SK-N-SH treated with all-trans-retinoic acid at 6 μM for 48 hours (cell line): ENCODE data around the gene RFX3.
A peak's percentile ranks its signal among the peaks of the same experiment; 100 is the strongest.

Experiments used
- ATAC-seq: fragments of 200-7000 bp; cut with Tn5 transposase; 3 replicates; pipeline ENCODE4 v1.9.1; 2020; ENCODE audit warnings: mild to moderate bottlenecking, moderate library complexity
- ARNTL ChIP-seq: fragments of 450-650 bp; formaldehyde crosslinking; IDR thresholded peaks from 2 replicates; pipeline ENCODE4 v1.5.0; 2020; ENCODE audit warnings: low read depth, mild to moderate bottlenecking, moderate library complexity, borderline replicate concordance
- BACH2 ChIP-seq: fragments of 250-450 bp; sonication (Bioruptor Pico); IDR thresholded peaks from 2 replicates; pipeline ENCODE4 v1.9.0; 2021; ENCODE audit warnings: mild to moderate bottlenecking, borderline replicate concordance
- ESRRG ChIP-seq: fragments of 250-450 bp; sonication (Bioruptor Pico); IDR thresholded peaks from 2 replicates; pipeline ENCODE4 v1.6.1; 2021; ENCODE audit warnings: mild to moderate bottlenecking
- GLIS3 ChIP-seq: fragments of 250-450 bp; sonication (Bioruptor Pico); IDR thresholded peaks from 2 replicates; pipeline ENCODE4 v1.5.0; 2020; ENCODE audit warnings: mild to moderate bottlenecking, moderate library complexity
- ISL1 ChIP-seq: fragments of 250-450 bp; sonication (Bioruptor Pico); IDR thresholded peaks from 2 replicates; pipeline ENCODE4 v2.1.2; 2022; ENCODE audit warnings: mild to moderate bottlenecking, moderate library complexity
- OSR1 ChIP-seq: fragments of 250-450 bp; sonication (Bioruptor Pico); IDR thresholded peaks from 2 replicates; pipeline ENCODE4 v1.8.0; 2022; ENCODE audit warnings: moderate library complexity, mild to moderate bottlenecking, inconsistent platforms
- PPARA ChIP-seq: fragments of 250-450 bp; sonication (Bioruptor Pico); IDR thresholded peaks from 2 replicates; pipeline ENCODE4 v1.5.0; 2020; ENCODE audit warnings: mild to moderate bottlenecking, borderline replicate concordance
- RARB ChIP-seq: fragments of 250-450 bp; sonication (Bioruptor Pico); IDR thresholded peaks from 2 replicates; pipeline ENCODE4 v1.8.0; 2021; ENCODE audit warnings: mild to moderate bottlenecking, moderate library complexity
- TCF4 ChIP-seq: fragments of 250-450 bp; sonication (Bioruptor Pico); IDR thresholded peaks from 2 replicates; pipeline ENCODE4 v1.8.0; 2021; ENCODE audit warnings: mild to moderate bottlenecking, moderate library complexity, borderline replicate concordance
- TOX ChIP-seq: fragments of 250-450 bp; sonication (Bioruptor Pico); IDR thresholded peaks from 2 replicates; pipeline ENCODE4 v1.8.0; 2021; ENCODE audit warnings: mild to moderate bottlenecking, moderate library complexity, borderline replicate concordance
- ZC3H10 ChIP-seq: fragments of 250-450 bp; sonication (Bioruptor Pico); IDR thresholded peaks from 2 replicates; pipeline ENCODE4 v1.5.1; 2021; ENCODE audit warnings: mild to moderate bottlenecking, moderate library complexity
- ZFP3 ChIP-seq: fragments of 250-450 bp; sonication (Bioruptor Pico); IDR thresholded peaks from 2 replicates; pipeline ENCODE4 v1.5.0; 2020; ENCODE audit warnings: mild to moderate bottlenecking, moderate library complexity
- ZFP30 ChIP-seq: fragments of 450-650 bp; formaldehyde crosslinking; IDR thresholded peaks from 2 replicates; pipeline ENCODE4 v1.5.0; 2022; ENCODE audit warnings: mild to moderate bottlenecking, moderate library complexity
- ZNF565 ChIP-seq: fragments of 450-650 bp; formaldehyde crosslinking; conservative IDR thresholded peaks from 2 replicates; pipeline ENCODE4 v1.5.0; 2020; ENCODE audit warnings: low read depth, mild to moderate bottlenecking, moderate library complexity
- ZNF70 ChIP-seq: fragments of 450-650 bp; formaldehyde crosslinking; IDR thresholded peaks from 2 replicates; pipeline ENCODE4 v1.5.0; 2020; ENCODE audit warnings: mild to moderate bottlenecking, moderate library complexity
- TF ChIP-seq, protein P1 (sequence below): fragments of 250-450 bp; sonication (Bioruptor Pico); IDR thresholded peaks from 2 replicates; pipeline ENCODE4 v1.5.0; 2020; ENCODE audit warnings: mild to moderate bottlenecking, moderate library complexity
- TF ChIP-seq, protein P2 (sequence below): fragments of 250-450 bp; sonication (Bioruptor Pico); IDR thresholded peaks from 2 replicates; pipeline ENCODE4 v1.8.0; 2020; ENCODE audit warnings: mild to moderate bottlenecking, moderate library complexity, borderline replicate concordance
- TF ChIP-seq, protein P3 (sequence below): fragments of 250-450 bp; sonication (Bioruptor Pico); IDR thresholded peaks from 2 replicates; pipeline ENCODE4 v1.5.1; 2020; ENCODE audit warnings: low read depth, mild to moderate bottlenecking, moderate library complexity
- TF ChIP-seq, protein P4 (sequence below): fragments of 250-450 bp; sonication (Bioruptor Pico); IDR thresholded peaks from 2 replicates; pipeline ENCODE4 v1.5.1; 2021; ENCODE audit warnings: mild to moderate bottlenecking, moderate library complexity

Gene RFX3

DNA sequence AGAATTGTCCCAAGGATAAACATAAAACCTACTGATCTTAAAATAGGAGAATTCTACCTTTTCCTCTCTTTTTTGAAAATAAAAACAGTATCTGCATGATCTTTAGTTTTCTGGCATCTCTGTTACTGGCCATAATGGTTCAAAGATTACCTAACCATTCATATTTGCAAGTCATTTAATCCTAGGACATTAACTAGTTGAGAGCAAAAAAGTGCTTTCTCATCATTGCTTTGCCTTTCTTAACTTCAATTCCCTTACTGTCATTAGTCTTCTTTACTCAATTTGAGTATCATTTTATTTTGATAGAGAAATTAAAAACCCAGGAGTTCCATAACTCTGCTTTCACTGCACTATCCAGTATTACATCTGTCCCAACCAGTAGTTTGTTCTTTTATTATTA lies 68.6 kb downstream of the RFX3 start:
- TF ChIP-seq ARNTL, result no peak
- TF ChIP-seq ISL1 (CRISPR knock-in tag), result no peak
- no peak for TF ChIP-seq TOX (CRISPR knock-in tag)
- no peak for TF ChIP-seq ESRRG (CRISPR knock-in tag)
- ATAC-seq, result no peak

DNA sequence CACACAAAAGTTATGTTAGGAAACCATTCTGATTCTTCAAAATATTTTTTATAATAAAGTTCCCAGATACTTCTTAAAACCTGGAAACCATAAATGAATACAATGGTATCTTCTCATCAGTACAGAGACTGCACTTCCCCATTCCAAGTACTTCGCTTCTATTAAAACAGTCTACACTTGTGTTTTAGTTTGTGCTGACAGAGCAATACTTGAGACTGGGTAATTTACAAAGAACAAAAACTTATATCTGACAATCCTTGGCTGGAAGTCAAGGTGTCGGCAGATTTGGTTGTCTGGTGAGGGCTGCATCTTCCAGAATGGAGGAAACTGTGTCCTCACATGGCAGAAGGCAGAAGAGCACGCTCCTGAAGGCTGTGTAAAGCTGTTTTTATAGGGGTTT lies 70.1 kb downstream of the RFX3 start:
- TF ChIP-seq ZC3H10 (CRISPR knock-in tag) (no peak), ZFP30 (CRISPR knock-in tag) (no peak), ARNTL (no peak), ZNF565 (CRISPR knock-in tag) (no peak), ZFP3 (CRISPR knock-in tag) (no peak), PPARA (CRISPR knock-in tag) (no peak), ZNF70 (no peak)
- TF ChIP-seq, protein P1, sequence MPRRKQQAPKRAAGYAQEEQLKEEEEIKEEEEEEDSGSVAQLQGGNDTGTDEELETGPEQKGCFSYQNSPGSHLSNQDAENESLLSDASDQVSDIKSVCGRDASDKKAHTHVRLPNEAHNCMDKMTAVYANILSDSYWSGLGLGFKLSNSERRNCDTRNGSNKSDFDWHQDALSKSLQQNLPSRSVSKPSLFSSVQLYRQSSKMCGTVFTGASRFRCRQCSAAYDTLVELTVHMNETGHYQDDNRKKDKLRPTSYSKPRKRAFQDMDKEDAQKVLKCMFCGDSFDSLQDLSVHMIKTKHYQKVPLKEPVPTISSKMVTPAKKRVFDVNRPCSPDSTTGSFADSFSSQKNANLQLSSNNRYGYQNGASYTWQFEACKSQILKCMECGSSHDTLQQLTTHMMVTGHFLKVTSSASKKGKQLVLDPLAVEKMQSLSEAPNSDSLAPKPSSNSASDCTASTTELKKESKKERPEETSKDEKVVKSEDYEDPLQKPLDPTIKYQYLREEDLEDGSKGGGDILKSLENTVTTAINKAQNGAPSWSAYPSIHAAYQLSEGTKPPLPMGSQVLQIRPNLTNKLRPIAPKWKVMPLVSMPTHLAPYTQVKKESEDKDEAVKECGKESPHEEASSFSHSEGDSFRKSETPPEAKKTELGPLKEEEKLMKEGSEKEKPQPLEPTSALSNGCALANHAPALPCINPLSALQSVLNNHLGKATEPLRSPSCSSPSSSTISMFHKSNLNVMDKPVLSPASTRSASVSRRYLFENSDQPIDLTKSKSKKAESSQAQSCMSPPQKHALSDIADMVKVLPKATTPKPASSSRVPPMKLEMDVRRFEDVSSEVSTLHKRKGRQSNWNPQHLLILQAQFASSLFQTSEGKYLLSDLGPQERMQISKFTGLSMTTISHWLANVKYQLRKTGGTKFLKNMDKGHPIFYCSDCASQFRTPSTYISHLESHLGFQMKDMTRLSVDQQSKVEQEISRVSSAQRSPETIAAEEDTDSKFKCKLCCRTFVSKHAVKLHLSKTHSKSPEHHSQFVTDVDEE, result no peak
- ATAC-seq, result no peak

DNA sequence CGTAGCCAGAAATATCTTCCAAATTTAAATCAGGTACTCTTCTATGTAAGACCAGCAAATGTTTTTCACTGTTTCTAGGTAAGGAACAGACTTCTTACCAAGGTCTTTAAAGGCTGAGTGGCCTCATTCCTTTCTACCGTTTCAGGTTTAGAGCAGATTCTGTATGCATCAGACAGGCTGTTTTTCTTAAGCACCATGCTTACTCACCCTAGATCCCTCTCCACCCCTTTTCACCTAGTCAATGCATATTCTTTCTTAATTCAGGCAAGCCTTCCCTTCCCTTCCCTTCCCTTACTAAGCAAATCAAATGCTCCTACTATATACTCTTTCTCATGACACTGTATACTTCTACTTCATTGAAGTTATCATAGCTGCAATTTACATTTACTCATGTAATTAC lies 70.7 kb downstream of the RFX3 start:
- TF ChIP-seq RARB (CRISPR knock-in tag) (no peak), ARNTL (no peak), OSR1 (no peak), ZNF565 (CRISPR knock-in tag) (no peak), ISL1 (CRISPR knock-in tag) (no peak), BACH2 (CRISPR knock-in tag) (no peak)
- TF ChIP-seq, protein P2, sequence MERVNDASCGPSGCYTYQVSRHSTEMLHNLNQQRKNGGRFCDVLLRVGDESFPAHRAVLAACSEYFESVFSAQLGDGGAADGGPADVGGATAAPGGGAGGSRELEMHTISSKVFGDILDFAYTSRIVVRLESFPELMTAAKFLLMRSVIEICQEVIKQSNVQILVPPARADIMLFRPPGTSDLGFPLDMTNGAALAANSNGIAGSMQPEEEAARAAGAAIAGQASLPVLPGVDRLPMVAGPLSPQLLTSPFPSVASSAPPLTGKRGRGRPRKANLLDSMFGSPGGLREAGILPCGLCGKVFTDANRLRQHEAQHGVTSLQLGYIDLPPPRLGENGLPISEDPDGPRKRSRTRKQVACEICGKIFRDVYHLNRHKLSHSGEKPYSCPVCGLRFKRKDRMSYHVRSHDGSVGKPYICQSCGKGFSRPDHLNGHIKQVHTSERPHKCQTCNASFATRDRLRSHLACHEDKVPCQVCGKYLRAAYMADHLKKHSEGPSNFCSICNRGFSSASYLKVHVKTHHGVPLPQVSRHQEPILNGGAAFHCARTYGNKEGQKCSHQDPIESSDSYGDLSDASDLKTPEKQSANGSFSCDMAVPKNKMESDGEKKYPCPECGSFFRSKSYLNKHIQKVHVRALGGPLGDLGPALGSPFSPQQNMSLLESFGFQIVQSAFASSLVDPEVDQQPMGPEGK (CRISPR knock-in tag), result no peak
- TF ChIP-seq, all 23 proteins: peak for 0
- ATAC-seq, result no peak

DNA sequence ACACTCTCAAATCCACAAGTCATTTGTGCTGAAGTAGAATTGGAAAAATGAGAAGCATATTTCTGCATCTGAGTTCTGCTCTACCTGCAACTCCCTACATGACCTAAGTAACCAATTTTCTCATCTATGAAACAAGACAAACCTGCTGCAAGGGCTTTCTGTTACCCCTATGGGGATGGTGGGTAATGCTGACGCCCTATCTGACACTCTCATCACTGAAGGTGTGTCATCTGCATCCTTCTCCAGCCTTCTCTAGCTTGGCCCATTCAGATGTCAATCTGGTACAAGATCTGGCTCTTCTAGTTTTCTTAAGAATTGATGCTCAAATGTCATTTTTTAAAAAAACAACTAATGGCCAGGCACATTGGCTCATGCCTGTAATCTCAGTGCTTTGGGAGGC lies 73.8 kb downstream of the RFX3 start:
- TF ChIP-seq, protein P3, sequence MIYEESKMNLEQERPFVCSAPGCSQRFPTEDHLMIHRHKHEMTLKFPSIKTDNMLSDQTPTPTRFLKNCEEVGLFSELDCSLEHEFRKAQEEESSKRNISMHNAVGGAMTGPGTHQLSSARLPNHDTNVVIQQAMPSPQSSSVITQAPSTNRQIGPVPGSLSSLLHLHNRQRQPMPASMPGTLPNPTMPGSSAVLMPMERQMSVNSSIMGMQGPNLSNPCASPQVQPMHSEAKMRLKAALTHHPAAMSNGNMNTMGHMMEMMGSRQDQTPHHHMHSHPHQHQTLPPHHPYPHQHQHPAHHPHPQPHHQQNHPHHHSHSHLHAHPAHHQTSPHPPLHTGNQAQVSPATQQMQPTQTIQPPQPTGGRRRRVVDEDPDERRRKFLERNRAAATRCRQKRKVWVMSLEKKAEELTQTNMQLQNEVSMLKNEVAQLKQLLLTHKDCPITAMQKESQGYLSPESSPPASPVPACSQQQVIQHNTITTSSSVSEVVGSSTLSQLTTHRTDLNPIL (CRISPR knock-in tag), result no peak
- TF ChIP-seq ZFP3 (CRISPR knock-in tag) (no peak), ISL1 (CRISPR knock-in tag) (no peak), TCF4 (CRISPR knock-in tag) (no peak), ZNF70 (no peak), TOX (CRISPR knock-in tag) (no peak), ESRRG (CRISPR knock-in tag) (no peak)
- ATAC-seq, result no peak

DNA sequence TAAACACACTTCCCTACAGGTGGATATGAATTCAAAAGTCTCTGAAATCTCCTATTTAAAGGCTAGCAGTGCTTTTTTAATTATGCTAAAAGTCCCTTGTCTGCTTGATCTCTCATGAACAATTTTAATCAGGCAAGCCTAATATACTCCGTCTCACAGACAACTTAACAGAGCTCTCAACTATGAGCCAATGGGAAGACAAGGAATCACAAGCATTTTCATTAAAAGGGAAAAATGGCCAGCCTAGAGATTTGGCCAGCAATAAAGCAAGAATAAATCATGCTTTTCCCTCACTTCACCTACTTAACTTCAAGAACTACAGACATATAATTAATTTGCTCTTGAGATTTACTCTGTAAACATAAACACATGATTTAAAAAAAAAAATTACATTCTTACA lies 78.0 kb downstream of the RFX3 start:
- peak; percentile 83 for TF ChIP-seq ISL1 (CRISPR knock-in tag)
- no peak for TF ChIP-seq ZFP3 (CRISPR knock-in tag)
- ATAC-seq, result peak; percentile 86

DNA sequence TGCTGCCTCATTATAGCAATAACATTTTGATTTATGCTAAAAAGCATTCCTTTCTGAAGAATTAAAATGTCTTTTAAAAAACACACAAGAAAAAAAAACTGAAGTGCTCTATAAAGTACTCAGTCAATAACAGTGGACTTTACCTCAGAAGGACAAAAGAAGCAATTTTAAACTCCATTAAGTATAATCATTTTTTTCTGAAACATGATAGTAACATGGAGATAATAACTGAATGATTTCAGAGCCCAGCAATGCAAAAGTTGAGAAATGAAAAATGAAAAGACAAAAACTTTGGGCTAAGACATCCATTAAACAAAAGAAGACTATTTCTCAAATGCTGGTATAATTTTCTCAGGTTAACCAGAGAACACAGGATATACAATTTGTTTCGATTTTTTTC lies 78.7 kb downstream of the RFX3 start:
- TF ChIP-seq, protein P4, sequence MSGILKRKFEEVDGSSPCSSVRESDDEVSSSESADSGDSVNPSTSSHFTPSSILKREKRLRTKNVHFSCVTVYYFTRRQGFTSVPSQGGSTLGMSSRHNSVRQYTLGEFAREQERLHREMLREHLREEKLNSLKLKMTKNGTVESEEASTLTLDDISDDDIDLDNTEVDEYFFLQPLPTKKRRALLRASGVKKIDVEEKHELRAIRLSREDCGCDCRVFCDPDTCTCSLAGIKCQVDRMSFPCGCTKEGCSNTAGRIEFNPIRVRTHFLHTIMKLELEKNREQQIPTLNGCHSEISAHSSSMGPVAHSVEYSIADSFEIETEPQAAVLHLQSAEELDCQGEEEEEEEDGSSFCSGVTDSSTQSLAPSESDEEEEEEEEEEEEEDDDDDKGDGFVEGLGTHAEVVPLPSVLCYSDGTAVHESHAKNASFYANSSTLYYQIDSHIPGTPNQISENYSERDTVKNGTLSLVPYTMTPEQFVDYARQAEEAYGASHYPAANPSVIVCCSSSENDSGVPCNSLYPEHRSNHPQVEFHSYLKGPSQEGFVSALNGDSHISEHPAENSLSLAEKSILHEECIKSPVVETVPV (CRISPR knock-in tag), result no peak
- TF ChIP-seq ZNF565 (CRISPR knock-in tag) (no peak), ISL1 (CRISPR knock-in tag) (peak; percentile 84), GLIS3 (CRISPR knock-in tag) (no peak)
- TF ChIP-seq, protein P1, result no peak
- TF ChIP-seq, protein P3 (CRISPR knock-in tag), result peak; percentile 59; the same call in 1 of the 2 replicates
- ATAC-seq, result peak; percentile 76
